Erythroblast (primary cell): ENCODE results near the gene WDR44.
"Not testable (repeated sequence)": the region's sequence is repeated elsewhere in the genome, so short reads cannot be mapped to it uniquely, and the experiment has no call there.

Experiments
- GATA1 ChIP-seq: IDR thresholded peaks from 2 replicates; pipeline ENCODE4 v1.6.1; 2011; ENCODE audit warnings: low read depth, mild to moderate bottlenecking, control low read depth, low read length, moderate library complexity
- POLR2A ChIP-seq: IDR thresholded peaks from 2 replicates; pipeline ENCODE4 v1.6.1; 2011; ENCODE audit warnings: mild to moderate bottlenecking, low read length

DNA sequence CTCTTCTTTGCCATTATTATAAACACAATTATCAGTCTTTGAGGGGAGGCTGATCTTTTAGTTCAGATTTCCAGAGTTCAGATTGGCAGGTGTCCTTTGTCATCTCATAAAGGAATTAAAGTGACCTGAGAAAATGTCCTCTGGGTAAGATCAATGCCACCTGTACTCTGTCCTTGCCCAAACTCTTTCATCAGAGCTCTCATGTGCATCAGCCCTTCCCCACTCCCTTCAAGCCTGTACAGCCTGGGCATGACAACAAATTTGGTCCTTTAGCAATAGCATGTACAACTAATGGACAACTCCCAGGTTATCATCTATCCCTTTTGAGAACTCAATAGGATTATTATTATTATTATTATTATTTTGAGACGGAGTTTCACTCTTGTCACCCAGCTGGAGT is 140.8 kb downstream of the WDR44 start:
- TF ChIP-seq POLR2A, GATA1: not testable (repeated sequence)
